Astrocyte (in vitro differentiated cells and primary cell): Measurements from ENCODE around the gene ULK3. TPM values are rescaled to one million over a fixed set of nuclear protein-coding genes. Genes with fewer than 3 reads are reported as not detected.

Source experiments
- DNase-seq: peaks from one replicate; pipeline ENCODE4 v3.0.0-alpha.2; 2010; ENCODE audit warnings: low read depth
- FAIRE-seq: peaks from 2 replicates; lab custom pipeline; 2011; peaks lifted over from hg19 to GRCh38; lab: Jason Lieb, UNC
- H2AFZ ChIP-seq: 2 replicates; pipeline ENCODE4 v1.6.0; 2012; ENCODE audit warnings: low read depth, low read length, inconsistent platforms
- H3K27ac ChIP-seq: 2 replicates; pipeline ENCODE4 v1.5.1; 2011; ENCODE audit warnings: low read depth, low read length, inconsistent platforms
- H3K27me3 ChIP-seq: 2 replicates; pipeline ENCODE4 v1.6.0; 2011; ENCODE audit warnings: low read length, inconsistent platforms; ENCODE audit not compliant: insufficient read depth
- H3K36me3 ChIP-seq: 2 replicates; pipeline ENCODE4 v1.5.1; 2011; ENCODE audit warnings: low read length, inconsistent platforms; ENCODE audit not compliant: insufficient read depth
- H3K4me1 ChIP-seq: 2 replicates; pipeline ENCODE4 v1.5.1; 2011; ENCODE audit warnings: low read length, inconsistent platforms; ENCODE audit not compliant: insufficient read depth
- H3K4me2 ChIP-seq: 2 replicates; pipeline ENCODE4 v1.6.0; 2012; ENCODE audit warnings: low read length, inconsistent platforms
- H3K4me3 ChIP-seq: 2 replicates; pipeline ENCODE4 v1.5.1; 2011; ENCODE audit warnings: low read depth, mild to moderate bottlenecking, low read length, inconsistent platforms; ENCODE audit not compliant: insufficient read depth
- H3K79me2 ChIP-seq: 2 replicates; pipeline ENCODE4 v1.6.0; 2012; ENCODE audit warnings: mild to moderate bottlenecking, low read length, inconsistent platforms; ENCODE audit not compliant: insufficient read depth
- H3K9ac ChIP-seq: 2 replicates; pipeline ENCODE4 v1.6.0; 2012; ENCODE audit warnings: mild to moderate bottlenecking, low read length, inconsistent platforms
- H3K9me3 ChIP-seq: 2 replicates; pipeline ENCODE4 v1.5.1; 2012; ENCODE audit warnings: low read depth, mild to moderate bottlenecking, low read length, inconsistent platforms; ENCODE audit not compliant: insufficient read depth
- H4K20me1 ChIP-seq: 2 replicates; pipeline ENCODE4 v1.6.0; 2012; ENCODE audit warnings: low read length, inconsistent platforms; ENCODE audit not compliant: insufficient read depth
- H3K27ac Mint-ChIP-seq: one replicate; pipeline ENCODE4 v1.8.0; 2021; ENCODE audit warnings: mild to moderate bottlenecking, mixed read lengths; ENCODE audit not compliant: unreplicated experiment
- H3K27me3 Mint-ChIP-seq: one replicate; pipeline ENCODE4 v1.8.0; 2021; ENCODE audit warnings: low read depth, mixed read lengths; ENCODE audit not compliant: unreplicated experiment
- H3K36me3 Mint-ChIP-seq: one replicate; pipeline ENCODE4 v1.8.0; 2021; ENCODE audit warnings: low read depth, mixed read lengths; ENCODE audit not compliant: unreplicated experiment
- H3K4me1 Mint-ChIP-seq: one replicate; pipeline ENCODE4 v1.8.0; 2021; ENCODE audit warnings: low read depth, mixed read lengths; ENCODE audit not compliant: unreplicated experiment
- H3K4me3 Mint-ChIP-seq: one replicate; pipeline ENCODE4 v1.8.0; 2021; ENCODE audit warnings: mild to moderate bottlenecking, moderate library complexity, mixed read lengths; ENCODE audit not compliant: unreplicated experiment
- H3K9me3 Mint-ChIP-seq: one replicate; pipeline ENCODE4 v1.8.0; 2021; ENCODE audit warnings: mild to moderate bottlenecking, mixed read lengths; ENCODE audit not compliant: unreplicated experiment
- CTCF ChIP-seq: IDR thresholded peaks from 2 replicates; pipeline ENCODE4 v1.5.1; 2011; ENCODE audit warnings: low read depth, mild to moderate bottlenecking, inconsistent platforms, low read length, moderate library complexity; ENCODE audit not compliant: insufficient read depth
- EZH2 ChIP-seq: IDR thresholded peaks from 2 replicates; pipeline ENCODE4 v1.6.1; 2012; ENCODE audit warnings: mild to moderate bottlenecking, low read length, inconsistent platforms; ENCODE audit not compliant: insufficient read depth
- total RNA-seq: library from RNA; stranded (reverse); gene quantifications from 2 replicates; pipeline ENCODE4 v1.2.1, GENCODE V29; 2021

ULK3 gene
- total RNA-seq, 1 donor from 2014 or later: 15.6 TPM

- peaks cover 41% of the 10 kb centered on the region for H3K4me1 Mint-ChIP-seq
- Histone ChIP-seq H2AFZ (no peak overlapping the region), H3K27me3 (no peaks in the 10 kb centered on the region), H3K36me3 (no peaks in the 10 kb centered on the region), H4K20me1 (peaks cover 77% of the 10 kb centered on the region), H3K9me3 (no peaks in the 10 kb centered on the region), H3K79me2 (peaks cover 76% of the 10 kb centered on the region), H3K4me1 (peaks cover 15% of the 10 kb centered on the region), H3K27ac (no peak overlapping the region), H3K4me2 (no peak overlapping the region), H3K4me3 (no peak overlapping the region), H3K9ac (no peak overlapping the region)
- FAIRE-seq (no peak), DNase-seq (no peak)
- H3K4me3 Mint-ChIP-seq: peak overlapping the region; percentile 62
- TF ChIP-seq CTCF: no peak
- no peak for TF ChIP-seq EZH2
- H3K27me3 Mint-ChIP-seq: no peaks in the 10 kb centered on the region
- peaks cover 4% of the 10 kb centered on the region for H3K9me3 Mint-ChIP-seq
- H3K27ac Mint-ChIP-seq: peak overlapping the region; percentile 66
- H3K36me3 Mint-ChIP-seq: peaks cover 14% of the 10 kb centered on the region
Measured at GRCh38 chr15:74869372-74869725, 26.4 kb upstream of the ULK3 start.

DNA sequence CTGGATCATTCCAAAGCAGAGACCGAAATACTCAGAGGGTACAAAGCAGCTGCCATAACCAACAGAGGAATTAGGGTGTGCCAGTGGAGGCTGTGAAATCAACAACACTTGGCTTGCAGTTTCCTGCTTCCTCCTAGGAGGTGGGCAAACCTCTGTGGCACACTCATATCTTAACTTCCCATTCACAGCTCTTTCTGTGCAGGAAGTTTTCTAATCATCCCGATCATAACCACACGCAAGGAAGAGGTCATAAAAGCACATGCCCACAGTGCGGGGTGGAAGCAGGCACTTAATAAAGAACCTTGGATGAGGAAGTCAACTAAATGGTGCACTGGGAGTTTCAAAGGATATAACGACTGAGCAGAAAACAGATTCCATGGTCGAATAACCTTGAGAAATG, 25.1 kb upstream of the ULK3 start:
- no peak overlapping the region for H3K4me3 Mint-ChIP-seq
- Histone ChIP-seq H3K9me3 (no peaks in the 10 kb centered on the region), H3K36me3 (no peaks in the 10 kb centered on the region), H3K27me3 (no peaks in the 10 kb centered on the region), H4K20me1 (peaks cover 87% of the 10 kb centered on the region), H3K4me3 (no peak overlapping the region), H3K9ac (no peak overlapping the region), H3K4me1 (peaks cover 18% of the 10 kb centered on the region), H3K27ac (no peak overlapping the region), H3K79me2 (peaks cover 82% of the 10 kb centered on the region), H2AFZ (no peak overlapping the region), H3K4me2 (no peak overlapping the region)
- H3K36me3 Mint-ChIP-seq: peaks cover 16% of the 10 kb centered on the region
- peaks cover 4% of the 10 kb centered on the region for H3K9me3 Mint-ChIP-seq
- no peaks in the 10 kb centered on the region for H3K27me3 Mint-ChIP-seq
- DNase-seq (no peak), FAIRE-seq (no peak)
- peaks cover 47% of the 10 kb centered on the region for H3K4me1 Mint-ChIP-seq
- TF ChIP-seq CTCF: no peak
- no peak for TF ChIP-seq EZH2
- peak overlapping the region; percentile 77 for H3K27ac Mint-ChIP-seq

DNA sequence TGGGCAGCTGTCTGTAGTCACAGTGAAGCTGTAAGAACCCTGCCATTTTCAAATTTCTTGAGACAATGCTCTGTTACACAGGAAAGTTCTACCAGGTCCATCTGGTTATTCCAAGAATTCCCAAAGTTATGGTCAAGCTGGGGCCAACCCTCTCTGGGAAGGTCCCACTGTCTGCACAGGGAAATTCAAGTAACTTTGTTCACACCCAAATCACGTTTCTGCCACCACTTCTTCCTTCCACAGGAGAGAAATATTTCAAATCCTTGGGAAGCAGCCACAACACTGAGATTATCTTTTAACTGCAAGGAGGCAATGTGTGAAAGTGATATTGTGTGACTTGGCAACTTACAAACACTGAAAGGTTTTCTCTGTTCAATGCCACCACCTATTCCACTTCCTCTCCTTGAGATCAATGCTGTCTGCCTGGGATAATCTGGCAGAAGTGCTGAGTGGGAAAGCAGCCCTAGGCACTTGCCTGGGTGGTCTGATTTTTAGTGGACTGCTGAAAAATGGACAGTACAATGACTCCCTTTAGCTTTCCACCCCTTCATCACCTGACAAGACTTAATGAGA, 24.6 kb upstream of the ULK3 start:
- TF ChIP-seq EZH2: no peak
- no peak for TF ChIP-seq CTCF
- Histone ChIP-seq H3K79me2 (peaks cover 79% of the 10 kb centered on the region), H3K27ac (no peak overlapping the region), H3K4me3 (no peak overlapping the region), H4K20me1 (peaks cover 89% of the 10 kb centered on the region), H3K4me1 (peaks cover 18% of the 10 kb centered on the region), H3K36me3 (no peaks in the 10 kb centered on the region), H3K4me2 (no peak overlapping the region), H3K9me3 (no peaks in the 10 kb centered on the region), H2AFZ (no peak overlapping the region), H3K27me3 (no peaks in the 10 kb centered on the region), H3K9ac (no peak overlapping the region)
- Mint-ChIP-seq H3K4me1 (peaks cover 46% of the 10 kb centered on the region), H3K4me3 (no peak overlapping the region), H3K36me3 (peaks cover 16% of the 10 kb centered on the region), H3K9me3 (peaks cover 4% of the 10 kb centered on the region), H3K27ac (no peak overlapping the region), H3K27me3 (no peaks in the 10 kb centered on the region)
- no peak for FAIRE-seq
- DNase-seq: no peak
